ENCODE measurements around the gene PCA3.
A peak's percentile ranks its signal among the peaks of the same experiment; 100 is the strongest.

PCA3 gene

GRCh38 chr9:76756941-76757673, 7.1 kb upstream of the PCA3 start:
- no peak for DNase-seq (ENCODE audit: low read depth)

DNA sequence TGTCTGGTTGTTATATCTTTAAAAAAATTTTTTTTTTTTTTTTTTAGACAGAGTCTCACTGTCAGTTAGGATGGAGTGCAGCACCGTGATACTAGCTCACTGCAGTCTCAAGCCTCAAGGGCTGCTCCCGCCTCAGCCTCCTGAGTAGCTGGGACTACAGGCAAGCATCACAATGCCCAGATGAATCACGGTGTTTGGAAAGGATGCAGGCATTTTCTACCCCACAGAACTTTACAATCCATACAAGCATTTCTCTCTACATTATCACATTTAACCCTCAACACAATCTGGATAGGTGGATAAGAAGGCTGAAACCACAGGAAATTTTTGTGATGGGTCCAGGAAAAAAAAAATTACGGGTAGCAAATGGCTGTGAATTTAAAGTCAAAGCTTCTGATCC, 5.8 kb upstream of the PCA3 start:
- no peak for DNase-seq (ENCODE audit: low read depth)

DNA sequence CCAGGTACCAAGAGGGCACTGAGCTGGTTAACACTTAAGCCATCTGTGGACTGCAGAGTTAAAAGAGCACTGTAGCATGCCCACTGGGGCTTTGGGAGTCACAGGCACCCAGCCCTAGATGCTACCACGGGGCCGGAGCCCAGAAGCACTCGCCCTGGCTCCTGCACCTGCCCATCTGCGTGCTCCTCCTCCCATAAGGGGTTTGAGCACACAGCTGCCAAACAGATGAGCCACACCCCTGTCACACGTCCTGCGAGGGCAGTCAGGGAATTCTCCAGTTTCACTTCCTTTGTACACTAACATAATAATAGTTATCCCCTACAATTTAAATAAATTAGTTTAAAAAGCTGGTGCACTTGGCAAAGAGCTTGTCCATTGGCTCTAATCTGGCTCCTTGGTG, 4.5 kb upstream of the PCA3 start:
- DNase-seq (ENCODE audit: low read depth) = no peak

DNA sequence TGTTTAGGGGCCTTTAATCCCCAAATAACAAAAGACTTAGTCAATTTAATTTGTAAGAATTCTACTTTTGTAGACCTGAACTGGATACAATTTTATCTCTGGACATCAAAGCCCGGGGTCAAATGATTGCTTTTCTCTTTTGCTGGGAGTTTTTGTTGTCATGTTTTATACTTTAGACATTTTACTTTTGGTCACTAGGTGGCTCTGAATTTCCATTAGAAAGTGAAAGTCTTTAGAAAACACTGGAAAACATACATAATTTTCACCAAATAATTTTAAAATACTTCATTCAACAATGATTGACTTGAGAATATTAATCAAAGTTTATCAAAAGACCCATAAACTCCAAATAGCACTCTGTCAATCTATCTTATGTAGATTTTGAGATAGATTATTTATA, 2.8 kb upstream of the PCA3 start:
- DNase-seq (ENCODE audit: low read depth) = no peak

DNA sequence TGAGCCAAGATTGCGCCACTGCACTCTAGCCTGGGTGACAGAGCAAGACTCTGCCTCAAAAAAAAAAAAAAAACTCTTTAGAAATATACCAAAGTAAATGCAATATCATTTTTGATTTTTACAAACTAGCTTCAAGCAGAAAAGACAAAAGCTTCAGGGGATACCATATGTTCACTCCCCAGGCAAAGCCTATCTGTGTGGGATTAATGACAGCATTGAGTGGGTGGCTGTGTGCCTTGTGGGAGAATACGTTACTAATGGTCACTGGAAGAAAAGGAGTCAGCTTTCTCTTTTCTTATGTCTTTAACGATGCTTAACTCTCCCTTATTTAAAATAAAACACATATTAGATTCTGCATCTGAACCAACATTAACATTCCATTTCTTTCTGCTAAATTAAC, 1.9 kb downstream of the PCA3 start:
- DNase-seq (ENCODE audit: low read depth) = no peak

DNA sequence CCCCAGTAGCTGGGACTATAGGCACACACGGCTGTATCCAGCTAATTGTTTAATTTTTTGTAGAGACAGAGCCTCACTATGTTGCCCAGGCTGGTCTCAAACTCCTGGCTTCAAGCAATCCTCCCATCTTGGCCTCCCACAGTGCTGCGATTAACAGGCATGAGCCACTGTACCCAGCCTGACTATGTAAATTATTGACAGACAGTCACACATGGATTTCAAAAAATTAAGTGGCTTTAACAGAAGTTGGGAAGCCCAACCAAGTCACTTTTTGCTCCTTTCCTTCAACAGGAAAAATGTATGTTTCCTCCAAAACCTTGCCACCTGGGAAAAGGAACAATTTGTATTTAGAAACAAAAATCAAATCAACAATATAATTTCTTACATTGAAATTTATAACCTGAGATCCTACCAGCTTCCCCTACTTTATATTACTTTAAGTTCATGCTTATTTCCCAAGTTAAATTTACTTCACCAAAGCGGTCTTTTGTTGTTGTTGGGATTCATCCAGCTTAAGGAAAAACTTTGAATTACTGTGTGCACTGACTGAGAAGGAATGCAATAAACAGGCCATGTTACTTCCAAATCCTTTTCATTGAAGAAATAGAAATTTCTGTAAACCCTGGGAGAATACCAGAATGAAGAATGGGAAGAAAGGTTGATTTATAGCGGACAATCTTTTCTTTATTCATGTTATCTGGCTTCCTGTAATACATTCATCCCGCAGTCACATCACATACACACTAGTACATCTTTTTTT, 8.6 kb downstream of the PCA3 start:
- DNase-seq (ENCODE audit: low read depth) = no peak

DNA sequence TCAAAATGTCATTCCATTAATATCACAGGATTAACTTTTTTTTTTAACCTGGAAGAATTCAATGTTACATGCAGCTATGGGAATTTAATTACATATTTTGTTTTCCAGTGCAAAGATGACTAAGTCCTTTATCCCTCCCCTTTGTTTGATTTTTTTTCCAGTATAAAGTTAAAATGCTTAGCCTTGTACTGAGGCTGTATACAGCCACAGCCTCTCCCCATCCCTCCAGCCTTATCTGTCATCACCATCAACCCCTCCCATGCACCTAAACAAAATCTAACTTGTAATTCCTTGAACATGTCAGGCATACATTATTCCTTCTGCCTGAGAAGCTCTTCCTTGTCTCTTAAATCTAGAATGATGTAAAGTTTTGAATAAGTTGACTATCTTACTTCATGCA, 20.6 kb downstream of the PCA3 start:
- DNase-seq (ENCODE audit: low read depth) = no peak

- DNase-seq (ENCODE audit: low read depth) = no peak
These were observed 21.3 kb downstream of the PCA3 start for GRCh38 chr9:76785501-76785900.

DNA sequence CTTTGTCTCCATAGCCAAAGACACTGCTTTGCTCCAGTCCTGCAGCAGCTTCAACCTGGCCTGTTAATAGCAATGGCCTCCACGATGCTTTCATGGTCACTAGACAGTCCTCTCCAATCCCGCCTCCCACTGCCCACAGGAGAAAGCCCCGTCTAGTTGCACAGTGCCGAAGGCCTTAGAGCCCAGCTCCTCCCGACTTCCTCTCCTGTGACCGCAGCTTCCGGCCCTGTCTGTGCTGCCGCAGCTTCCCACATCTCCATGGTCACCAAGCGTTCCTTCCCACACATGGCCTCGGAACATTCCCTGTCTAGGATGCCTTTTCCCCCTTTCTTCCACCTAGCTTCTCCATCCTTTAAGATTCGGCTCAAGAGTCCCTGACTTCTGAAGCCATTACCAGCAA, 23.4 kb downstream of the PCA3 start:
- DNase-seq (ENCODE audit: low read depth) = no peak

DNA sequence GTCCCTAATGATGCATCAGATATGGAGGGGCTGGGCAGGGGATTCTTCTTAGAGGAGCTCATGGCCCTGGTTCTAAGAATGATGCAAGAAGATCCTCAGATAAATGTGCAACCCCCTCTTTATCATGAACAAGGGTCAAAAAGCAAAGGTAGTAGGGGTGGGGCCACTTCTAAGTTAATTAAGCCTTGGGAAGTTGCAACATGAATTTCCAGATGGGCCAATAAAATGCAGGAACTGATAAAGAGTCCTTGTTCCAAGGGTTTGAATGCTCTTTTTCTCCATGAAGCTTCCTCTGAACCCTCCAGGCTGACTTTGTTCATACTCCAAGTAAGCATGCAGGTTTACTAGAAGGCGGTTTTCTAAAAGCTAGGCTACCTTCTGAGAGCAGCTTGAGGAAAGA, 25.6 kb downstream of the PCA3 start:
- DNase-seq (ENCODE audit: low read depth) = no peak

DNA sequence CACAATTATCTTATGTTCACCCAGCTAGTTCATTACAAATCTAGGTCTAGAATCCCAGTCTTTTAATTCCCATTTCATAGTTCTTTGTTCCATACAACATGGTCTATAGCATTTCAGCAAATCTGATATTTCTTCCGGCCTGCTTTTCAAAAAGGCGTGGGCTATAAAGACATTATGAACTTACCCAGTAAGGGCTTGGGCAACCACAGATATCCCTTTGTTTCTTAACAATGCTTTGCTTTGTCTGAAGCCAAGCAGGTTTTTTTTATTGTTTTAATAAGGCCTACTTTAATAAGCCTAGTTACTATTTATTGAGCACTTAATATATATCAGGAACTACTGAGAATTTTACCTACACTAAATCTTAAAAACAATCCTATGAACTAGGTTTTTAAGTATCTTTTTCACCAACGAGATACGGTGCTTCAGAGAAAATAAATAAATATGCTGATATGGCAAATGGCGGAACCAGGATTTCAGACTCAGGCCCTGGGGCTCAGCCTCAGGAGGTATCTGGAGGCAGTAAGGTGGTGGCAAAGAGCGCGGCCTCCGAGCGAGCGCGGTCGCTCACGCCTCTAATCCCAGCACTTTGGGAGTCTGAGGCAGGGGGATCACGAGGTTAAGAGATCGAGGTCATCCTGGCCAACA, 29.7 kb downstream of the PCA3 start:
- no peak for DNase-seq (ENCODE audit: low read depth)

- DNase-seq (ENCODE audit: low read depth) = no peak
These were observed 32.1 kb downstream of the PCA3 start for GRCh38 chr9:76796296-76796695.

GRCh38 chr9:76798527-76798926, 34.3 kb downstream of the PCA3 start:
- no peak for DNase-seq (ENCODE audit: low read depth)

DNA sequence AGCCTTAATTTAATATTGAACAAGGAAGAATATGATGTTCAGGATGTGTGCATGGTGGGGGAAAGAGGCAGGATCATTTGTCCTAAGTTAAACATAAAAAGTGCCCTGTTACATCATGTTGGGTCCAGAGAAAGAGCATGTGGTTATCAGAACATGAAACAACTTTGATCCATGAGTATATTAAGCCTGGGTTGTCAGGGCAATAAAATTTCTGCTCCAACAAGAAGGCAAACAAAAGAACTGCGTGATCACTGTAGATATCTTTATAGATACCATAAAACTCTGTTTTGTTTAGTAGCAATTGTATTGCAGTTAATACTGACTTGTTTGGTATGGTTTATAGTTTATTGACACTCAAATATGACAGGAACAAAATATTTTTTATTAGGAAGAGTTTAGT, 35.2 kb downstream of the PCA3 start:
- DNase-seq (ENCODE audit: low read depth) = no peak

DNA sequence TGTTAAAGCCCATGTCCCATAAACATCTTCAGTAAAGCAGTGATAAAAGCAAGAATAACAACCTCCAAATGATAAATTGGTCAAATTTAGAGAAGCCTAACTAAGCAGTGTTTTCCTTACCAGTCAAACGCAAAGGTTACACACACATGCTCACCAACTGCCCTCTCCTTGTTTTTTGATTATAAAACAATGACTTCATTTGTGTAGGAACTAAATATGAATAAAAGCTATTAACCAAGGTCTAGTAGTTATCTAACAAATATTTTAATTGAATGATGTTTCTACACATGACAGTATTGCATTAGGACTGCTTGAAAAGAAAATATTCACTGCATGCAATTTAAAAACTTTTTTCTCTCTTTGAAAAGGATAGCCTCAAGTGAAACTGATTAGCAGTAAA, 36.7 kb downstream of the PCA3 start:
- DNase-seq (ENCODE audit: low read depth) = no peak

- DNase-seq (ENCODE audit: low read depth) = no peak
These were observed 38.8 kb downstream of the PCA3 start for GRCh38 chr9:76803083-76803482.

- DNase-seq (ENCODE audit: low read depth) = no peak
These were observed 39.5 kb downstream of the PCA3 start for GRCh38 chr9:76803762-76804161.

DNA sequence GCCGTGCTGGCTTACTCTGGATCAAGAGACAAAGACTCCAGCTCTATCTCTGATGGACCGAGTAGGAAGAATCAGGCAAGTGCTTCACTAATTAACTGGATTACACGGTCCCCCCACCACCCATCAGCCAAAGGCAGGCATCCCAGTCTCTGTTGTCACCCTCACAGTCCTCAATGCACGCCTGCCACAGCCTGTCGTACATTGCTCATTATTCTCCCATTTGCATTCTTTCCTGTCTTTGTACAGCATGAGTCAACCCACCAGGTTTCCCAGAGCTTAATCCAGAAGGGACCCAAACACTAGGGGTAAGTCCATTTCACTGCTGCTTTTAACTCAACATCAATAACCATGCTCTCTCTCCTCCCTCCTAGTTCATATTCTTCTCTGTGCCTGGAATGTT, 44.4 kb downstream of the PCA3 start:
- no peak for DNase-seq (ENCODE audit: low read depth)

- peak; percentile 0 for DNase-seq (ENCODE audit: low read depth)
These were observed 46.2 kb downstream of the PCA3 start for GRCh38 chr9:76810377-76810957.

- no peak for DNase-seq (ENCODE audit: low read depth)
These were observed 48.4 kb downstream of the PCA3 start for GRCh38 chr9:76812591-76812990.

DNA sequence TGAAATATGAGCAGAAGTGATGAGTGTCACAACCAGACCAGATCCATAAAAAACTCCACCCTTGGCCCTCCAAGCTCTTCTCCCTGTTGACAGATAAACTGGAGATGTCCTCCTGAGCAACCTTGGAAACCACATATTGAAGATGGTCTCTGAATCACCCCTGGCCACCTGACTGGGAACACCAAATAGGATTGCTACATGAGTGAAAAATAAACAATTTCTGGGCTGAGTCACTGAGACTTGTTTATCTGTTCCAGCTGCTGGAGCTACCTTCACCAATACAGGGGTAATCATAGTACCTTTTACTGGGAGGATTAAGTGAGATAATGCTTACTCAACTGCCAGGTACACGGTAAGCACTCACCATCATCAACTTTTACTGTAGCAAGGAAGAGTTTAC, 53.3 kb downstream of the PCA3 start:
- DNase-seq (ENCODE audit: low read depth) = no peak

- DNase-seq (ENCODE audit: low read depth) = no peak
These were observed 54.0 kb downstream of the PCA3 start for GRCh38 chr9:76818271-76818670.

DNA sequence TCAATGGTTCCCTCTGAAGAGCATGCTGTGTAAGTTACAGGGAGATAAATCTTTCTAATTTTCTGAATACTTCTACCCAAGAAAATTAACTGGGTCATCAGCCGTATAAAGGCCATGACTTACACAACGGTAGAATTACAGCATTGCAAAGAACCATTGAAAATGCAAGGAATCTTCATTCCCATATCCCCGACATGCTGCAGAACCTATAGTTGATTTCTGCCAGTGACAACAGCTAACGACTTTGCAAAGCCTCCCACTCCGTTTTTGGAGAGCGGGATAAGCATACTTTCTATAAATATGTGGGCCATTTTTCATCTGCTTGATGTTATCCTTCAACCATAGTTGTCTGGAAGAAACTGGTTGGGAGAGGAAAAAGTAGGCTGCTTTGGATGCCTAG, 56.2 kb downstream of the PCA3 start:
- no peak for DNase-seq (ENCODE audit: low read depth)

Measured in activated T-cell treated with anti-CD3 and anti-CD28 coated beads for 24 hours (primary cell).